GM12865 (cell line): ENCODE results near the gene PARM1.

Experiments
- DNase-seq: peaks from one replicate; pipeline ENCODE4 v3.0.0; 2010; ENCODE audit warnings: low read depth
- H3K4me3 ChIP-seq: 2 replicates; pipeline ENCODE4 v1.5.1; 2011; ENCODE audit warnings: mild to moderate bottlenecking, low read depth, low read length, control low read depth
- TF ChIP-seq, protein P1 (sequence below): IDR thresholded peaks from 2 replicates; pipeline ENCODE4 v1.5.1; 2011; ENCODE audit warnings: low read length, control low read depth, low read depth, inconsistent platforms; ENCODE audit not compliant: insufficient read depth; ENCODE audit errors: missing control alignments

The PARM1 gene

DNA sequence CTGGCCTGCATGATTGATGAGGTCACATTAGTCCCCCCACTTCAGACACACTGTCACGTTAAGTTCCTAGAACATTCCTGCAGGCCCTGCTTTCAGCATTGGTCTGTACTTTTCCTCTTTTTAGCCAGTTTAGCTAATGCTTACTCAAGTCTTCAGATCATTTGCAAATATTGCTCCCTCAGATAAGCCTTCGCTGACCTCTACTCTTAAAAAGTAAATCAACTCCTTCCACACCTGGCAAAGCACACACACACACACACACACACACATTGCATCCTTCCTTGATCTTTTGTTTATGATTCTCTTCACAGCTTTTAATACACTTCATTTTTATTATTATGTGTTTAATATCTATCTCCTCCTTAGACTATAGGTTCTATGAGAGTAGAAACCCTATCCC lies 31.4 kb downstream of the PARM1 start:
- no peak overlapping the region for H3K4me3 ChIP-seq
- no peak for DNase-seq
- TF ChIP-seq, protein P1, sequence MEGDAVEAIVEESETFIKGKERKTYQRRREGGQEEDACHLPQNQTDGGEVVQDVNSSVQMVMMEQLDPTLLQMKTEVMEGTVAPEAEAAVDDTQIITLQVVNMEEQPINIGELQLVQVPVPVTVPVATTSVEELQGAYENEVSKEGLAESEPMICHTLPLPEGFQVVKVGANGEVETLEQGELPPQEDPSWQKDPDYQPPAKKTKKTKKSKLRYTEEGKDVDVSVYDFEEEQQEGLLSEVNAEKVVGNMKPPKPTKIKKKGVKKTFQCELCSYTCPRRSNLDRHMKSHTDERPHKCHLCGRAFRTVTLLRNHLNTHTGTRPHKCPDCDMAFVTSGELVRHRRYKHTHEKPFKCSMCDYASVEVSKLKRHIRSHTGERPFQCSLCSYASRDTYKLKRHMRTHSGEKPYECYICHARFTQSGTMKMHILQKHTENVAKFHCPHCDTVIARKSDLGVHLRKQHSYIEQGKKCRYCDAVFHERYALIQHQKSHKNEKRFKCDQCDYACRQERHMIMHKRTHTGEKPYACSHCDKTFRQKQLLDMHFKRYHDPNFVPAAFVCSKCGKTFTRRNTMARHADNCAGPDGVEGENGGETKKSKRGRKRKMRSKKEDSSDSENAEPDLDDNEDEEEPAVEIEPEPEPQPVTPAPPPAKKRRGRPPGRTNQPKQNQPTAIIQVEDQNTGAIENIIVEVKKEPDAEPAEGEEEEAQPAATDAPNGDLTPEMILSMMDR = no peak

DNA sequence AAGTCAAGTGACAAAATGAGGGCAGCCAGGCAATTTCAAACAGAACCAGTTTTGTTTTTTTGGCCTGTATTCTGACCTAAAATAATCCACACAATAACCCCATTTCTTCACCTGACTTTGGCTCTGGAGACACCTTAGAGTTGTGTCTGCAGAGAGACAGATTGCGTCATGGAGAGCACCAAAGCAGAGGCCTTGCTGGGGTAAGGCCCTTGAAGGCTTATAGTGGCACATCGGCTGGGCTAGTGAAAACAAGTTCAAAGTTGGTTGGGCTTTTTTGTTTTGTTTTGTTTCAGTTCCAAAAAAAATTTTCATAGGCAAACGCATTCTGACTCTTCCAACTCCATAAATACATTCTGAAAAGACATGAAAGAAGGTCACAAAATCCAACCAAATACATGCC lies 34.4 kb downstream of the PARM1 start:
- TF ChIP-seq, protein P1 = no peak
- no peak for DNase-seq
- H3K4me3 ChIP-seq = no peak overlapping the region

DNA sequence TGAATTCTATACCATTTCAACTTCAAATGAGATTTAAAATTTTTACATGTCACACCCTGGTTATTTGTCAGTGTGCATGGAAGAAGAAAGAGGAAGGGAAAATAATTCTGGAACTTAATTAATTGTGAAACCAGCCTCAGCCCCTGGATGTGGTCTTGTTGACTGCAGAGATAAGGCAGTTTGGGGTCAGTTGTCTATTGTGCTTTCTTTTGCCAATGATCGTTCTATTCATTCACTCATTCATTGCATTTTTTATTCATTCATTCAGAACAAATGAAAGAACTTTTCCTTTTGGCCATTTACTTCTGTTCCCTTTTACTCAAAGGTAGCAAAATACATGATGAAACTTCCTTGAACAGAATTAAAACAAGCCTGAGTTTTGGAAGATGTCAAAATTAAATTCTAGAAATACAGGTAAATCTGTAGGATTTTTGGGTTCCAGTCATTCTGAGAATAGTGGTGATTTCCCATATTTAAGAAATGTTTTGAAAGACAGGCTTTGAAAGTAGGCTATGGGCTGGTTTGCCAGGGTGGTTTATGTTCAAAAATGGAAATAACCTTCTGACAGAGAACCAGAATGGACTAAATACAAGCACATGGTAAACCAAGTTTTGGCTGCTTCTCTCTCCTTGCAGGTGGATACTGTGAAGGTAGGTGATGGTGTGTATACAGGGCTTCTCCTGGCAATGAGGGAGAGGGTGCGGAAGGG lies 35.7 kb downstream of the PARM1 start:
- TF ChIP-seq, protein P1 = no peak
- peak; percentile 63 for DNase-seq
- H3K4me3 ChIP-seq = no peak overlapping the region

DNA sequence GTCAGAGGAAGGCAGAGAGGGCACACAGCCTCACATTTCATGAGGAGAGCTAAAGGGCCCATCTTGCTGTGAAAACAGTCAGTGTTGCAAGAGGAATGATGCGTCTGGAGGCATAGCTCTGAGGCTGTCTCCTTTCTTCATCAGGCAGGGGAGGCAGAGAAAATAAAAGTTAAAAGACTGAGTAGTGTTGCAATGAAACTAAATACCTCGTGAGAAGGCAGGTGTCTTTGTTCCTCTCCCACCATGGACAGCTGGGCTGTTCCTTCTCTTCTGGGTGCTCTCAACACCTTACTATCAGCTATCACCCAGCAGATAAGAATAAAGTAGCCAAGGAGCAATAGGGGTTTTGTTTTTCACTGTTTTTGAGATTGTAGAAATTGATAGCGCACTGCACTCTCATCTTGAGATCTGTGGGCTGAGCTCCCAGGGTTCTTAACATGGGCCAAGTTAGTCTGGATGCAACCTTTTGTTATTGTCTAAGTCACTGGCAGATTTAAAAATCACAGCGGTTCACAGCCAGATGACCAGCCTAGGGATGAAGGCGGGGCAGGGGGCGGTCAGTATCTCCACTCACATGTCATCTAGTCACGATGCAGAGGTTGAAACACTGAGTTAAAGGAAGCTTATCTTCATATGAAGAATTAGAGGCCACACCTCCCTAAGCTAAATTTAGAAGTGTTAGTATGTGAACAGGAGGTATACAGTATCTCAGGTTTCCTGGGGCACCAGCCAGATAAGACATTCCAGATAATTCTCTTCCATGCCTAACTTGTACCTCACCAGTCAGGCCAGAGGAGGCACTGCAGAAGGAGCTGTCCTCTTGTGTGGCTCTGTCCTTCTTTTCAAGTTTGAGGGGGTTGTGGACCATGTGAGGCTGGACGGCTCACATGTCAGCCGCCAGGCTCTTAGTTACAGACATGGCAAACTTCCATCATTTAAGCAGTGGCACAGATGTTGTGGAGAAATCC lies 36.9 kb downstream of the PARM1 start:
- no peak overlapping the region for H3K4me3 ChIP-seq
- DNase-seq = no peak
- TF ChIP-seq, protein P1 = no peak

DNA sequence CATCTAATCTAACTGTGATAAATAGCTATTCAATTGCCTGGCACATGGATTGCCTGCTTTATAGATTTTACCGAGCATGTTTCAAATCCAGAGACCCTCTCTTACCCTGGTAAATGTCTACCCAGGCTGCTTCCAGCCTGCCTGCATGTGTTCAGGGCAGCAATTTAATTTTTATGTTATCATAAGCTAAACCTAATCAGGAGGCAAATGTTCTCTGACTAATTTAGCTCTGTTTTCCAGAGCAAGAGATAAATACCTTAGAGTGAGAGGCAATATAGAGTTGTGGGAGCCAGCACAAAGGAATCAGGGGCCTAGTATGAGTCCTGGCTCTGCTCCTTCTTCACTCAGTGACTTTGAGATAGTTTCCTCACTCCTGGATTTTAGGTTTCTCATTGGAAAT lies 37.7 kb downstream of the PARM1 start:
- no peak overlapping the region for H3K4me3 ChIP-seq
- TF ChIP-seq, protein P1 = no peak
- no peak for DNase-seq

DNA sequence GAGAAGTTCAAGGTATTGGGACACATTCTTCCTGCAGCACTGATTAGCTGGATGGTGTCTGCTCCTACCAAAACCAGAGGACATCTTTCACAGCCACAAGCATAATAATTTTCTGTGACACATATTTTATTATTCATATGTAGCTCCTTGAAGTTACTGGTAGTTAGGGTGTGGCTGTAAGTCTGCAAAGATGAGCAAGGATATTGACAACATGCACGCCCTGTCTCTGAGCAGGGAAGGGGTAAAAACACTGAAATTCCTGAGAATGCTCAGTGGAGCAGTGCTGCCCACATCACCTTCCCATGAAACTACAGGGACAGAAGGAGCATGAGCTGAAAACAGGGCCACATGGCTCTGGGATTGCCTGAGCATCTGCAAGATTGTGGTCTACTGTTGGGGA lies 38.9 kb downstream of the PARM1 start:
- TF ChIP-seq, protein P1 = no peak
- no peak overlapping the region for H3K4me3 ChIP-seq
- DNase-seq = no peak

DNA sequence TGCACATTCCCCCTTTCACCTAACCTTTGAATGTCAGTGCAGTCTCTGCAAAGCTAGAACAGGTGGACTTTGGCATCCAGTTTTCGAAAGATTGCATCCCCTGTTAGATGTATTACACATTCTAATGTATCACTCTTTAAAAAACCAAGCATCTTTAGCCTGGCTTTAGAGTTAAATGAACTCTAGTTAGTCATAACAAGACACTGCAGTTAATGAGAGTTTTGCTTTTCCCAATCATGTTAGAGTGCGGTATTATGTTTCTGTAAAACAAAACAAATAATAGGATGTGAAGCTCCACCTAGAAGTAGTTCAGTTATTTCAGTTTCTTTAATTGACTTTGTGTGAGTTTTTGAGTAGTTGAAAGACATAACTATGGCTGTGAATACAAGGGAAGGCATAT lies 42.2 kb downstream of the PARM1 start:
- DNase-seq = peak; percentile 26
- TF ChIP-seq, protein P1 = no peak

More for the DNA sequence above, 42.2 kb downstream of the PARM1 start:
- no peak overlapping the region for H3K4me3 ChIP-seq
